ENCODE results near the gene SLC66A1. TPM values are rescaled to one million over a fixed set of nuclear protein-coding genes. Genes with fewer than 3 reads are reported as not detected.

Gene SLC66A1
- total and polyA plus RNA-seq, 5 experiments from 2014 or later: 3.1 to 6.4 (median 4.3) TPM

DNA sequence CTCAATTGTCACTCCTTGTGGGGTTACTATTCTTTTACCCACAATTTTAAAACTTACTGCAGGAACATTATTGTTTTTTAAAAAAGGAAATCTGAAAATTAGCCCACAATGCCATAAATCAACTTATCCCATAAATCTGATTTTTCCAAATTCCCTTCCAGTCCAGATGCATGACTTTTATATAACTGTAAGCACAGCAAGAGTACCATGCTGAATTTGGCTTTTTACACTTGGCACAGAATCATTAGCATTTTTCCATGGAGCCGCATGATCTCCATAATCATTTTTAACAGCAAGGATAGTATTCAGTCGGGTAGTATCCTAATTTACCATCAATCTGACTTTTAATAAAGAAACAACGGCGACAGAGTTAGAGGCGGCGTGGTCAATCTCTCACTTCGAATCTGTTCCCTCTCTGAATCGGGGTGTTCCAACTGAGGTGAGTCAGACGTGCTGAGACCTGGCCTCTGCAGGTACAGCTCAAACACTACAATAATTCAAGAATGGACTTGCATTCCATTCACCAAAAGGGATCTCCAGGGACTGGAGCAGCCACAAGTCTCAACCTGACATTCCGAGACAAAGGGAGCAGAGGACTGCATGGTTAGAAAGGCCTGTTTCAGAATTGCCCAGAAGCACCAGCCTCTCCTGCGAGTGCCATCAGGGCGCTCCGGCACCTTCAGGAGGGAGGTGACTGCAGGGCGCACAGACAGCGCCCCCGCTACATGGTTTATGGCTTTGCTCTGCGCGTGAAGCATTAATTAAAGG is 48.9 kb downstream of the SLC66A1 start:
- H3K4me3 Mint-ChIP-seq: peak overlapping the region in 9 of 10 donors; percentile 3 to 79 (median 52)
- H3K27ac Mint-ChIP-seq: peak overlapping the region; percentile 0 to 83 (median 72)
- peaks cover 26 to 70% (median 42%) of the 10 kb centered on the region in 4 donors for H3K4me1 Mint-ChIP-seq
- DNase-seq (no peak), ATAC-seq (peak; percentile 66 to 82)
- no peaks in the 10 kb centered on the region for H3K27me3 Mint-ChIP-seq
- peaks cover 0 to 50% (median 3%) of the 10 kb centered on the region in 3 donors for H3K36me3 Mint-ChIP-seq
- POLR2A ChIA-PET: no interaction called here
- H3K9me3 Mint-ChIP-seq: no peaks in the 10 kb centered on the region

DNA sequence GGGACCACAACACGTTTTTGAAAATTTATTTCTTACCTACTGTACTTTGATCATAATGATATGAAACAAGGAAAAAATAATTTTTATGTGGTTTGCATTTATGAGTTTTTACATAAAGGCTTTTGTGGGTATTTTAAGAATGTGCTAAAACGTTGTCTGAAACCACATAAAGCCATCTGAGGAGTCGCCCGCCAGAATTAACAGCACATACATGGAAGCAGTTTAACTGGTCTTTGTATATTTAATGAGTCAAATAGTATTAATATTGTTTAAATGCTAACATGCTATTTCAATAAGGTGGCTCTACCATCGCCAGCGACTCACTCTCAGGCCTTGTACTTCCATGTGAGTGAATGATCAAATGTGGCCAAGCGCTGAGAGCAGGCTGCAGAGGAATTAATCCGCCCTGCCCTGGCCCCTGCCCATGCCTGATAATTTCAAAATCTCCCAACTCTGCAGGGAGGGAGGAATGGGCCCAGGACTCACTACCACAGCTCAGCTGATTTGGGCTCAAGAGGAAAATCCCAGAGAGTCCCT is 49.6 kb downstream of the SLC66A1 start:
- H3K27ac Mint-ChIP-seq: peak overlapping the region in 9 of 10 donors; percentile 0 to 83 (median 73)
- peak; percentile 9 to 13 for ATAC-seq

DNA sequence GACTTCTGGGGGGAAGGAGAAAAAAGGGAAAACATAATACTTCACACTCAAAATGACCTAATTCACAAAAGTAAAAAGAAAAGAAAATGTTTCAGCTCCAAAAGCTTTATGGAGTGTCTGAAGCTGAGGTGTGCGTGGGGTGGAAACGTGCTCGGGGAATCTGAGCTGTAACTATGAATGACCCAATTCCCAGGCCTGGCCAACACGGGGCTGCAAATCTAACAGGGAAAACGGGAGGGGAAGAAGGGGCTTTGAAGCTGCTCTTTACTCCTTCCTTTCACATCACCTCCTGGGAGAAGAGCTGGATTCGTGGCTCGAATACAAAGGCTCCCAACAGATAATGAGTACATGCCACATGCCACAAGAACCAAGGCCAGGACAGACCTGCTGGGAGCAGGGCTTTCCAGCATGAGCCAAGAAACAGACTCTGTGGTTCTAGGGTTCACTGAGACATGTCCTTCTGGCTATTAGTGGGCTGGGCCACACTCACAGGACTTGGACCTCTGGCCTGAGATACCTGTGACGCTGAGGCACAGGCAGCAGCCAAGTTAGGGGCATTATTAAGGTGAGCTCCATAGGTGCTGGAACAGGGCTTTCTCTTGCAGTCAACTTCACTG is 51.5 kb downstream of the SLC66A1 start:
- Mint-ChIP-seq H3K9me3 (no peaks in the 10 kb centered on the region), H3K27ac (peak overlapping the region in 8 of 10 donors; percentile 5 to 64 (median 25)), H3K4me3 (peak overlapping the region in 1 of 10 donors; percentile 14), H3K36me3 (peaks cover 0 to 37% (median 0%) of the 10 kb centered on the region in 3 donors), H3K4me1 (peaks cover 26 to 84% (median 43%) of the 10 kb centered on the region in 4 donors), H3K27me3 (no peaks in the 10 kb centered on the region)
- POLR2A ChIA-PET: interaction anchor here (0.9 kb wide), 1 partner anchor 21 kb away, joined by 3 read pairs; no protein-coding TSS in a partner anchor
- DNase-seq (no peak), ATAC-seq (no peak)

More for the DNA sequence above, 49.6 kb downstream of the SLC66A1 start:
- Mint-ChIP-seq H3K9me3 (no peaks in the 10 kb centered on the region), H3K4me3 (peak overlapping the region in 5 of 10 donors; percentile 14 to 79 (median 54)), H3K27me3 (no peaks in the 10 kb centered on the region), H3K4me1 (peaks cover 26 to 72% (median 43%) of the 10 kb centered on the region in 4 donors), H3K36me3 (peaks cover 0 to 46% (median 0%) of the 10 kb centered on the region in 3 donors)
- peak in 1 of 10 donors; percentile 21 for DNase-seq
- POLR2A ChIA-PET: no interaction called here

DNA sequence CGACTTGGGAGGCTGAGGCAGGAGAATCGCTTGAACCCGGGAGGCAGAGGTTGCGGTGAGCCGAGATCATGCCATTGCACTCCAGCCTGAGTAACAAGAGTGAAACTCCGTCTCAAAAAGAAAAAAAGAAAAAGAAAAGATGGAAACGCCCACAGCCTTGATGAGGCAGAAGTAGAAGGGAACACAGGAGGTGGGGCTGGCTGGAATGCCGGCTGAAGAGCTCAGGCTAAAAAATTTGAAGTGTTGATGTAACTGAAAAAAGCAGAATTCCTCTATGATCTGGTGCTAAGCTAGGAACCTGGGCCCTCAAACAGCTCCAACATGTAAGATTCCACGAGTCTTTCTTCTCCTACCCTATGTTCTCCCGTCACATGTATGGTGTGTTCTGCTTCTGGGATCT is 53.6 kb downstream of the SLC66A1 start:
- Mint-ChIP-seq H3K4me1 (peaks cover 26 to 85% (median 38%) of the 10 kb centered on the region in 4 donors), H3K36me3 (peaks cover 0 to 42% (median 0%) of the 10 kb centered on the region in 3 donors), H3K27me3 (no peaks in the 10 kb centered on the region), H3K4me3 (no peak overlapping the region), H3K27ac (peak overlapping the region in 3 of 10 donors; percentile 38 to 67 (median 49)), H3K9me3 (no peaks in the 10 kb centered on the region)
- DNase-seq (no peak), ATAC-seq (no peak)
- POLR2A ChIA-PET: no interaction called here

DNA sequence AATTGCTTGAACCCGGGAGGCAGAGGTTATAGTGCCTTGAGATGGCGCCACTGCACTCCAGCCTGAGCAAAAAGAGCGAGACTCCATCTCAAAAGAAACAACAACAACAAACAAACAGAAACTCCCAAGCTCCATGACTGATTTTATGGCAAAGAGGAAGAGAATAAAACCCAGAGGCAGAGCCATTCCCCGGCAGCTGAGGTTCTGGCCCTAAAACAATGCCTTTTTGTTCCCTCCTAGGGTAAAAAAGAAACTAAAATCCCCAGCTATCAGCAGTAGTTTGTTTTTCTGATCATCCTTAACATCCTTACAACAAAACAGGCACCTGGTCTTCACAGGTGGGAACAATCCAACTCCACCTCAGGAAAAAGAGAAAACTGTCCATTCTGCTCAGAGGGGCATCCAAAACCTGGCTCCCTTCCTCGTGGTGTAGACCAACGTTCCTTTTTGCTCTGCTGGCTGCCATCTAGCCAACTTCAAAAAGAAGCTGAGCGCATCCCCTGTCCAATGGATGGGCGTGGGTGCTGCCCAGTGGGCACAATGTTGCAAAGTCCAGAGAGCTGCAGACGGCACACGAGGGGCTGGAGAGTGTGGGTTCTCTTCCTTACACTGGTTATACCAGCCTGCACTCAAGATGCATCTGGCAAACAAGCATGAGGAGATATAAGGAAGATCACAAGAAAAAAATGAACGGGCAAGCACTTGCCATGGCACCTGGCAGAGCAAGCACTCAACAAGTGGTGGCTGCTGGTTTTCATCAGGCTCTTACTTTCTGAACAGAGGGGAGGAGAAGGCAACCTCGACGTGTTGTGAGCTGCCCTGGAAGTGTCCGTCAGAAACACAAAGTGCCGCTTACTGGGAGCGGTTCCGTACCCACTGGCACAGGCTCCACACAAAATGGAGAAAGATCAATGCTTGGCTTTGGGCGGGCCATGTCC is 54.7 kb downstream of the SLC66A1 start:
- no peak for DNase-seq
- H3K4me1 Mint-ChIP-seq: peaks cover 22 to 82% (median 32%) of the 10 kb centered on the region in 4 donors
- POLR2A ChIA-PET: interaction anchor here (0.5 kb wide), 1 partner anchor 21 kb away, joined by 4 read pairs; no protein-coding TSS in a partner anchor

DNA sequence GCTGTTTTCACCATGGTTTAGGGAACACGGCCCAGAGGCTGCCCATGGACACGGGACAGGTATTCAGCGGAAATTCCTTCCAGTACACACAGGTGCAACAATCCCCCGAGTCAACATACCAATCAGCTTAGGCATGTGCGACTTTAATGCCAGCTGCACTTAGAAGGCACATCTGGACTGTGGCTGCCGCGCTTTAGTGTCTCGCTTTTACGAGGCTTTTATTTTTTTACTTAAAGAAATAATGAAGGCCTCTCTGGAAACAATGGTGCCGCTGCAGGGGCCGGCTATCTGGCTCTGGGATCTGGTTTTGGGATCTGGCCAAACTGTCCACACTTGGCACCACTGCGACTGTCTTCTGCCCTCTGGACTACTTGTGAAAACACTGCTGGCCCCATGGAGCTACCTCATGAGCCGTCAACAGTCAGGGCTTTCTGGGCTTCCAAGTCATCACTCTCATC is 55.5 kb downstream of the SLC66A1 start:
- ATAC-seq: no peak

More for the DNA sequence above, 54.7 kb downstream of the SLC66A1 start:
- Mint-ChIP-seq H3K27me3 (no peaks in the 10 kb centered on the region), H3K27ac (peak overlapping the region; percentile 55 to 93 (median 70)), H3K36me3 (peaks cover 0 to 45% (median 0%) of the 10 kb centered on the region in 3 donors), H3K9me3 (no peaks in the 10 kb centered on the region), H3K4me3 (no peak overlapping the region)
- no peak for ATAC-seq

DNA sequence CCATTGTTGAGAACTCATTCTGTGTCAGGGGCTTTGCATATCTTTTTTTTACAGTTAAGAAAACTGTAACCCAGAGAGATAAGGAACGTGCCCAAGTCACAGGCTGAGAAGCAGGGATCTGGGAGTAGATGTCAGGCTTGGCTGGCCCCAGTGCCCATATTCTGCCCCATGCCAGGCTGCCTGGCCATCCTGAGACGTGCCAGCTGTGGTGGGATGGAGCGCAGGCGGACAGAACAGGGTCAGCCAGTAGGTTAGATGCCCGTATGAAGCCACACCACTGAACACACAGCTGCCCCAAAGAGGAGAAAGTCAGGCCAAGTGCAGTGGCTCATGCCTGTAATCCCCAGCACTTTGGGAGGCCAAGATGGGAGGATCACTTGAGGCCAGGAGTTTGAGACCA is 55.9 kb downstream of the SLC66A1 start:
- POLR2A ChIA-PET: no interaction called here
- Mint-ChIP-seq H3K36me3 (peaks cover 0 to 53% (median 0%) of the 10 kb centered on the region in 3 donors), H3K4me1 (peaks cover 22 to 81% (median 31%) of the 10 kb centered on the region in 4 donors)

More for the DNA sequence above, 55.5 kb downstream of the SLC66A1 start:
- peaks cover 0 to 50% (median 0%) of the 10 kb centered on the region in 3 donors for H3K36me3 Mint-ChIP-seq
- H3K27ac Mint-ChIP-seq: peak overlapping the region in 7 of 10 donors; percentile 56 to 88 (median 69)
- POLR2A ChIA-PET: interaction anchor here (0.5 kb wide), 1 partner anchor 22 kb away, joined by 4 read pairs; no protein-coding TSS in a partner anchor
- H3K9me3 Mint-ChIP-seq: no peaks in the 10 kb centered on the region
- no peak overlapping the region for H3K4me3 Mint-ChIP-seq
- no peak for DNase-seq
- H3K4me1 Mint-ChIP-seq: peaks cover 22 to 82% (median 32%) of the 10 kb centered on the region in 4 donors
- H3K27me3 Mint-ChIP-seq: no peaks in the 10 kb centered on the region

DNA sequence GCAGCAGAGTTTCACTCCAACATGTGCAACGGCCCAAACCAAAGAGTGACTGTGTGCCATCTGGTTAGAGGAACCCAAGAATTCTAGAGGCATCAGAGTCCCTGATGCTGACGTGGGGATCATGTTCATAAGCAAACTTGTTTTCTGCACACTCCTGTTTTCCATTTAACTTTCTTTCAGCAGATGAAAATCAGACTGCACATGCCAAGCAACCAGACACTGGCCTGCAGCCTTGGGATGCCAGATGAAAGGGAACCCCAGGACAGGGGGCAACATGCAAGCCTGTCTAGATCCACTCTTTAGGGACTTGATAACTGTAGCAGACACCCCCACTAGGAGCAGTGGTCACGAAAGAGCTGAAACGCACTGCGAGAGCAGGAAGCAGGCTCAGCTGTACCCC is 56.8 kb downstream of the SLC66A1 start:
- Mint-ChIP-seq H3K4me3 (no peak overlapping the region), H3K27me3 (no peaks in the 10 kb centered on the region), H3K36me3 (peaks cover 0 to 51% (median 0%) of the 10 kb centered on the region in 3 donors), H3K27ac (peak overlapping the region; percentile 16 to 86 (median 62)), H3K4me1 (peaks cover 16 to 76% (median 27%) of the 10 kb centered on the region in 4 donors), H3K9me3 (no peaks in the 10 kb centered on the region)
- DNase-seq (no peak), ATAC-seq (peak; percentile 16 to 33)
- POLR2A ChIA-PET: no interaction called here

More for the DNA sequence above, 55.9 kb downstream of the SLC66A1 start:
- Mint-ChIP-seq H3K9me3 (no peaks in the 10 kb centered on the region), H3K27ac (peak overlapping the region in 5 of 10 donors; percentile 46 to 75 (median 56)), H3K27me3 (no peaks in the 10 kb centered on the region), H3K4me3 (no peak overlapping the region)
- ATAC-seq (no peak), DNase-seq (no peak)

DNA sequence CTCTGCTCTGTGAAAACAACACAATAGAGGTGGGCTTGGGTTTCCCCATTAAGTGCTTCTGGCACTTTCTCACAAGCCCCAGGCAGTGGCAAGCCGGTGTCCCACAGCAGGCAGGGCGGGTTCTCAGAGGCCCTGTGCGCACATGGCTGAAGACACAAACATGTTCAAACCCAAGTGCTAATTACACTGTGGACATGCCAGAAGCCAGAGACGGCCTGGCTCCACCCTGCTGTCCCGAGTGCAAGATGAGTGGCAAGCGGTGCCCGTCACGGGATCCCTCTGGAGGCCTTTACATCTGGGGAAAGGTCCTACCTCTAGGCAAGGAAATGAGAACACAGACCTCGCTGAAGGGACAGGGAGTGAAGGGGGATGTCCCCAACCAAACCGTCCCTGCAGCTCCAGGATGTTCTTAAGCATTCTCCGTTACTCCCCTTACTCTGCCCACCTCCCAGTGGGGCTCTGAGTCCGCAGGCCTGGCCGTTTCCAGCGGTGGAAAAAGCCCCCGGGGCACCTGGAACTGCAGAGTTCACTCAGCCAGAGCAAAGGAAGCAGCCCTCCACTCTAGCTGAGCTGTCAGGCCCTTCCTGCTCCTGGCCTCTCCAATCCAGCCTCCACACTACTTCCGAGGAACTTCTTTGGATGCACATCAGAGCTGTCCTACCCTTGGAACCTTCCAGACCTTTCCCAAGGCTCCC is 57.4 kb downstream of the SLC66A1 start:
- H3K9me3 Mint-ChIP-seq: no peaks in the 10 kb centered on the region
- DNase-seq (no peak), ATAC-seq (peak in 1 of 2 donors; percentile 6)
- no peaks in the 10 kb centered on the region for H3K27me3 Mint-ChIP-seq
- peaks cover 0 to 54% (median 0%) of the 10 kb centered on the region in 3 donors for H3K36me3 Mint-ChIP-seq
- H3K4me1 Mint-ChIP-seq: peaks cover 18 to 75% (median 23%) of the 10 kb centered on the region in 4 donors
- peak overlapping the region in 9 of 10 donors; percentile 27 to 85 (median 62) for H3K27ac Mint-ChIP-seq
- H3K4me3 Mint-ChIP-seq: peak overlapping the region in 2 of 10 donors; percentile 2 to 6
- POLR2A ChIA-PET: no interaction called here

DNA sequence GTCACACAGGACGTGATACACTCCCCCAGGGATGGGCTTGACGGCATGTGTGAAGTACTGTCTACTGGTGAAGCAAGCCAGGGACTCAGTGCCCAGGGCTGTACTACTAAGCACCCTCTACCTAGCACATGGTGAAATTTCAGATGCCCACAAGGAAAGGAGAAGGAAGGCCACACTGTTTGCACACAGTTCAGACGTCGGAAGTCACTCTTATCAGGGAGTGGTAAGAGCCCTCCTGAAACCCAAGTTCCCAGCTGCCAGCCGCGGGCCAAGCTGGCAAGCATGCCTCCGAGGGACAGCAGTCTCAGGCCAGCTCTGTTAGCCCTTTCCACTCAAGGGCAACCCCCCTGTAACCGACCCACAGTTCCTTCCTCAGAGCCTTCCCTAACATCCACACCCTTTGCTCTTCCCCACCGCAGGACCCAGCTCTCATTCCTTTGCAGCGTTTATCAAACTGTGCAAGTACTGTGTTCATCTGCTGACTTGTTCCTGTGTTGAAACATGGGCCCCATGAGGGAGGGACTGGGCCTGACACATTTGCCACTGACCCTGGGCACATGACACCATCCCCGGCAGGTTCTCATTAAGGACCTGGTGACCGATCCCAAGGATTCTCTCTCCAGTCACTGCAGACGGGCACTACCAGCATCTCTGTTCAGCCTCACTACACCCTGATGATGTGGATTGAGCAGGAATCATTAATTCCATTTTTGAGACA is 58.5 kb downstream of the SLC66A1 start:
- peaks cover 0 to 51% (median 0%) of the 10 kb centered on the region in 3 donors for H3K36me3 Mint-ChIP-seq
- H3K4me3 Mint-ChIP-seq: peak overlapping the region in 1 of 10 donors; percentile 22
- H3K27me3 Mint-ChIP-seq: no peaks in the 10 kb centered on the region
- DNase-seq (no peak), ATAC-seq (no peak)
- no peaks in the 10 kb centered on the region for H3K9me3 Mint-ChIP-seq
- peaks cover 13 to 69% (median 25%) of the 10 kb centered on the region in 4 donors for H3K4me1 Mint-ChIP-seq
- POLR2A ChIA-PET: no interaction called here
- peak overlapping the region; percentile 48 to 85 (median 71) for H3K27ac Mint-ChIP-seq
